C4-2B (cell line): ENCODE measurements around the gene DDX54.

Experiments used
- ZFX ChIP-seq: fragments of 450-650 bp; IDR thresholded peaks from 2 replicates; pipeline ENCODE4 v1.6.1; 2017
- TF ChIP-seq, protein P1 (sequence below): fragments of 450-650 bp; conservative IDR thresholded peaks from 2 replicates; pipeline ENCODE4 v1.5.1; 2017; ENCODE audit warnings: mild to moderate bottlenecking

- TF ChIP-seq, protein P1, sequence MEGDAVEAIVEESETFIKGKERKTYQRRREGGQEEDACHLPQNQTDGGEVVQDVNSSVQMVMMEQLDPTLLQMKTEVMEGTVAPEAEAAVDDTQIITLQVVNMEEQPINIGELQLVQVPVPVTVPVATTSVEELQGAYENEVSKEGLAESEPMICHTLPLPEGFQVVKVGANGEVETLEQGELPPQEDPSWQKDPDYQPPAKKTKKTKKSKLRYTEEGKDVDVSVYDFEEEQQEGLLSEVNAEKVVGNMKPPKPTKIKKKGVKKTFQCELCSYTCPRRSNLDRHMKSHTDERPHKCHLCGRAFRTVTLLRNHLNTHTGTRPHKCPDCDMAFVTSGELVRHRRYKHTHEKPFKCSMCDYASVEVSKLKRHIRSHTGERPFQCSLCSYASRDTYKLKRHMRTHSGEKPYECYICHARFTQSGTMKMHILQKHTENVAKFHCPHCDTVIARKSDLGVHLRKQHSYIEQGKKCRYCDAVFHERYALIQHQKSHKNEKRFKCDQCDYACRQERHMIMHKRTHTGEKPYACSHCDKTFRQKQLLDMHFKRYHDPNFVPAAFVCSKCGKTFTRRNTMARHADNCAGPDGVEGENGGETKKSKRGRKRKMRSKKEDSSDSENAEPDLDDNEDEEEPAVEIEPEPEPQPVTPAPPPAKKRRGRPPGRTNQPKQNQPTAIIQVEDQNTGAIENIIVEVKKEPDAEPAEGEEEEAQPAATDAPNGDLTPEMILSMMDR = no peak
- no peak for TF ChIP-seq ZFX
These were observed 35.7 kb downstream of the DDX54 start, which contains the start of gene CFAP73 for GRCh38 chr12:113149361-113150150.
